Uterus (tissue), 4 donors: Measurements from ENCODE around the gene C1orf105. TPM values are rescaled to one million over a fixed set of nuclear protein-coding genes. Genes with fewer than 3 reads are reported as not detected.

Experiments
- DNase-seq, 2 donors: peaks; one replicate each; pipeline ENCODE4 v3.0.0-alpha.2; 2019 to 2020
- H3K27ac ChIP-seq, 2 donors: fragments of 200-600 bp; sonication (generic); 1 replicate in 1 of 2; 2 replicates in 1 of 2; pipeline ENCODE4 v1.5.1; 2016 to 2018
- H3K27me3 ChIP-seq, 2 donors: fragments of 200-600 bp; sonication (generic); one replicate each; pipeline ENCODE4 v1.5.1; 2018 to 2019; ENCODE audit warnings: control low read depth in 1 of 2
- H3K36me3 ChIP-seq, 2 donors: fragments of 200-600 bp; sonication (generic); one replicate each; pipeline ENCODE4 v1.5.1; 2019; ENCODE audit warnings: control low read depth in 1 of 2
- H3K4me1 ChIP-seq, 2 donors: fragments of 200-600 bp; sonication (generic); one replicate each; pipeline ENCODE4 v1.5.1; 2018 to 2019; ENCODE audit warnings: control low read depth in 1 of 2
- H3K4me3 ChIP-seq, 2 donors: fragments of 200-600 bp; sonication (generic); 1 replicate in 1 of 2; 2 replicates in 1 of 2; pipeline ENCODE4 v1.5.1; 2018 to 2019; ENCODE audit warnings: mild to moderate bottlenecking in 1 of 2
- H3K9me3 ChIP-seq, 2 donors: fragments of 200-600 bp; sonication (generic); one replicate each; pipeline ENCODE4 v1.5.1; 2019; ENCODE audit warnings: control low read depth in 1 of 2
- CTCF ChIP-seq, 4 experiments: fragments of 200-600 bp in 2 of 4; fragments of 450-650 bp in 2 of 4; sonication (generic) in 2 of 4; IDR thresholded peaks; one replicate each; pipeline ENCODE4 v1.5.1; 2016 to 2019; ENCODE audit warnings: antibody characterized with exemption in 4 of 4, mild to moderate bottlenecking in 2 of 4, moderate library complexity in 1 of 4
- POLR2A ChIP-seq, 2 donors: fragments of 450-650 bp; IDR thresholded peaks; one replicate each; pipeline ENCODE4 v1.6.1; 2016; ENCODE audit warnings: antibody characterized with exemption in 2 of 2, mild to moderate bottlenecking in 1 of 2, moderate library complexity in 1 of 2
- intact Hi-C: fragments of 100-400 bp; cut with DNase I; formaldehyde crosslinking; loops from one replicate; pipeline ENCODE4 v1.15.1; 2023; ENCODE audit warnings: low total_unique reads
- total RNA-seq, 4 donors: library from RNA; depleted of rRNA in 3 of 4; stranded (reverse); fragments of >200 nt in 3 of 4; gene quantifications; one replicate each; pipeline versions ENCODE4 v1.1.0 to v1.2.4, GENCODE V29; 2014 to 2023
- donor health status: DM: yes; HTN: yes; CAD: no.

The C1orf105 gene
- total RNA-seq, 4 donors from 2014 or later: not detected

- no peak overlapping the region for H3K27ac ChIP-seq
- intact Hi-C loops: no loop called here
- H3K36me3 ChIP-seq: no peaks in the 10 kb centered on the region
Measured at GRCh38 chr1:172460177-172460576, 39.7 kb downstream of the C1orf105 start.

GRCh38 chr1:172460887-172461315, 40.4 kb downstream of the C1orf105 start:
- intact Hi-C loops: no loop called here
- no peaks in the 10 kb centered on the region for H3K4me1 ChIP-seq
- no peak overlapping the region for H3K4me3 ChIP-seq
- no peak for TF ChIP-seq CTCF (IDR thresholded peaks at IDR 0.05)
- no peaks in the 10 kb centered on the region for H3K9me3 ChIP-seq
- H3K36me3 ChIP-seq: no peaks in the 10 kb centered on the region
- no peak overlapping the region for H3K27ac ChIP-seq
- no peaks in the 10 kb centered on the region for H3K27me3 ChIP-seq
- no peak for DNase-seq

More at GRCh38 chr1:172460177-172460576, 39.7 kb downstream of the C1orf105 start:
- H3K4me3 ChIP-seq: no peak overlapping the region
- no peaks in the 10 kb centered on the region for H3K27me3 ChIP-seq
- TF ChIP-seq CTCF (IDR thresholded peaks at IDR 0.05) (no peak), POLR2A (IDR thresholded peaks at IDR 0.05) (no peak)
- no peaks in the 10 kb centered on the region for H3K4me1 ChIP-seq
- H3K9me3 ChIP-seq: no peaks in the 10 kb centered on the region
- no peak for DNase-seq

- H3K9me3 ChIP-seq: no peaks in the 10 kb centered on the region
- no peaks in the 10 kb centered on the region for H3K36me3 ChIP-seq
- no peaks in the 10 kb centered on the region for H3K27me3 ChIP-seq
- no peak overlapping the region for H3K27ac ChIP-seq
- no peak overlapping the region for H3K4me3 ChIP-seq
- TF ChIP-seq POLR2A (IDR thresholded peaks at IDR 0.05) (no peak), CTCF (IDR thresholded peaks at IDR 0.05) (no peak)
- DNase-seq: no peak
- no peaks in the 10 kb centered on the region for H3K4me1 ChIP-seq
- intact Hi-C loops: no loop called here
Measured at GRCh38 chr1:172465617-172466016, 45.1 kb downstream of the C1orf105 start.

GRCh38 chr1:172466795-172467407, 46.4 kb downstream of the C1orf105 start:
- DNase-seq: no peak
- intact Hi-C loops: no loop called here
- Histone ChIP-seq H3K4me1 (no peaks in the 10 kb centered on the region), H3K27me3 (no peaks in the 10 kb centered on the region), H3K36me3 (no peaks in the 10 kb centered on the region), H3K9me3 (no peaks in the 10 kb centered on the region), H3K27ac (no peak overlapping the region), H3K4me3 (no peak overlapping the region)
- no peak for TF ChIP-seq CTCF (IDR thresholded peaks at IDR 0.05)
- TF ChIP-seq POLR2A (IDR thresholded peaks at IDR 0.05): no peak

GRCh38 chr1:172467446-172467845, 47.0 kb downstream of the C1orf105 start:
- TF ChIP-seq POLR2A (IDR thresholded peaks at IDR 0.05) (no peak), CTCF (IDR thresholded peaks at IDR 0.05) (no peak)

More at GRCh38 chr1:172467446-172467845, 47.0 kb downstream of the C1orf105 start:
- H3K4me1 ChIP-seq: no peaks in the 10 kb centered on the region
- no peak for DNase-seq
- no peak overlapping the region for H3K4me3 ChIP-seq
- no peaks in the 10 kb centered on the region for H3K9me3 ChIP-seq
- H3K27me3 ChIP-seq: no peaks in the 10 kb centered on the region
- no peak overlapping the region for H3K27ac ChIP-seq
- intact Hi-C loops: no loop called here
- no peaks in the 10 kb centered on the region for H3K36me3 ChIP-seq
